ENCODE measurements around the gene FKBP1A. TPM values are rescaled to one million over a fixed set of nuclear protein-coding genes. Genes with fewer than 3 reads are reported as not detected.

FKBP1A gene
- polyA plus RNA-seq, 1 experiment, result 476 TPM

DNA sequence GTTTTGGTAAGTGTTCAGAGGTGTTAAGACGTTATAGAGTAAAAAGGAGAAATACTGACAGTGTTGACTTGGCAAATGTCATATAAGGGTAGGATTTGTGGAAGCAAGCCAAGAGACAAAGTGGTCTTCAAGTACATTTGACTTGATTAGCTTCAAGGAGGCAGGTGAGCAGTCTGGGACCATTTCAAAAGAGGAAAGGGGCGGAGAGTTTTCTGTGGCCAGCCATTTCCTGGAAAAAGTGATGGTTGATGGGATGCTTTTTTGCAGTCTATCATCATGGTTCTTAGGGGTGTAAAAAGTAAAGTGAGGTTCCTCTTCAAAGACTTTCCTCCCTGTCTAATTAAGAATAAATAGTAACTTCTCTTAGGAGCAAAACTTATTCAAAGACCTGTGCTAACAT lies 28.7 kb downstream of the FKBP1A start:
- no peak for TF ChIP-seq CTCF (IDR thresholded peaks at IDR 0.05; ENCODE audit: insufficient read depth, low read depth, low read length)
- POLR2A ChIA-PET, result no interaction called here
- no peaks in the 10 kb centered on the region for H3K27me3 ChIP-seq (ENCODE audit: control insufficient read depth, insufficient read depth, low read length)
- no peak for DNase-seq (ENCODE audit: low read depth)
- CTCF ChIA-PET, result no interaction called here
- no peak overlapping the region for H3K4me3 ChIP-seq (ENCODE audit: low read depth, low read length)
- H3K36me3 ChIP-seq (ENCODE audit: control insufficient read depth, insufficient read depth, low read length), result peaks cover 4% of the 10 kb centered on the region

DNA sequence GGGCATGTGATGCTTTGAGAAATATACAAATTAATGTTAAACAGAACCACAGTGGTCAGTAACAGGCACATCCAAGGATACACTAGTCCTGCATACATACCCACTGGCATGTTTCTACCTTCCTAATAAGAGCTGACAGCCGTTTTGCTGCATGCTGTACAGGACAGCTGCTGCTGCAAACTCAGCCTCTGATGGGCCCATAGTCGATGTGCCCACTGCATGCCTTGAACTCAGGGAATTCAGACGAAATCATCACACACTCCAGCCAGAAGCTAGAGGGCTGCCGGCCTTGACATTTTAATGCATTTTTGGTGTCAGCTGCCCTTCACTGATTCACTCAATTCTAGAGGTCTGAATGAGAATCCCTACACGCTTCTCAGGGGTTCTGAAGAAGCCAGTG lies 29.3 kb downstream of the FKBP1A start:
- POLR2A ChIA-PET, result no interaction called here

GRCh38 chr20:1362484-1362883 lies 30.4 kb downstream of the FKBP1A start:
- TF ChIP-seq CTCF (IDR thresholded peaks at IDR 0.05; ENCODE audit: insufficient read depth, low read depth, low read length), result no peak
- Histone ChIP-seq H3K27me3 (ENCODE audit: control insufficient read depth, insufficient read depth, low read length) (no peaks in the 10 kb centered on the region), H3K36me3 (ENCODE audit: control insufficient read depth, insufficient read depth, low read length) (peaks cover 5% of the 10 kb centered on the region; the same call in 1 of the 2 replicates), H3K4me3 (ENCODE audit: low read depth, low read length) (no peak overlapping the region)
- POLR2A ChIA-PET, result no interaction called here
- CTCF ChIA-PET, result interaction anchor here (1.1 kb wide), 1 partner anchor 9 kb away, joined by 4 read pairs; no protein-coding TSS in a partner anchor
- no peak for DNase-seq (ENCODE audit: low read depth)

More for the DNA sequence above, 29.3 kb downstream of the FKBP1A start:
- no peaks in the 10 kb centered on the region for H3K27me3 ChIP-seq (ENCODE audit: control insufficient read depth, insufficient read depth, low read length)
- H3K4me3 ChIP-seq (ENCODE audit: low read depth, low read length), result no peak overlapping the region
- H3K36me3 ChIP-seq (ENCODE audit: control insufficient read depth, insufficient read depth, low read length), result peaks cover 4% of the 10 kb centered on the region
- CTCF ChIA-PET, result interaction anchor here (1.1 kb wide), 1 partner anchor 10 kb away, joined by 4 read pairs; no protein-coding TSS in a partner anchor
- DNase-seq (ENCODE audit: low read depth), result no peak
- TF ChIP-seq CTCF (IDR thresholded peaks at IDR 0.05; ENCODE audit: insufficient read depth, low read depth, low read length), result no peak

- POLR2A ChIA-PET, result no interaction called here
Measured at GRCh38 chr20:1360094-1360846, 32.6 kb downstream of the FKBP1A start.

More at GRCh38 chr20:1360094-1360846, 32.6 kb downstream of the FKBP1A start:
- TF ChIP-seq CTCF (IDR thresholded peaks at IDR 0.05; ENCODE audit: insufficient read depth, low read depth, low read length), result no peak
- H3K36me3 ChIP-seq (ENCODE audit: control insufficient read depth, insufficient read depth, low read length), result peaks cover 3% of the 10 kb centered on the region; the same call in 1 of the 2 replicates
- H3K4me3 ChIP-seq (ENCODE audit: low read depth, low read length), result no peak overlapping the region
- DNase-seq (ENCODE audit: low read depth), result no peak
- no peaks in the 10 kb centered on the region for H3K27me3 ChIP-seq (ENCODE audit: control insufficient read depth, insufficient read depth, low read length)
- CTCF ChIA-PET, result interaction anchor here (0.6 kb wide), 1 partner anchor 151 kb away, joined by 3 read pairs; no protein-coding TSS in a partner anchor

All from BJ (cell line).